Uterus (tissue), 2 donors: ENCODE data around the gene CSGALNACT2.

Source experiments
- CTCF ChIP-seq, 4 experiments: fragments of 200-600 bp in 2 of 4; fragments of 450-650 bp in 2 of 4; sonication (generic) in 2 of 4; IDR thresholded peaks; one replicate each; pipeline ENCODE4 v1.5.1; 2016 to 2019; ENCODE audit warnings: antibody characterized with exemption in 4 of 4, mild to moderate bottlenecking in 2 of 4, moderate library complexity in 1 of 4
- POLR2A ChIP-seq, 2 donors: fragments of 450-650 bp; IDR thresholded peaks; one replicate each; pipeline ENCODE4 v1.6.1; 2016; ENCODE audit warnings: antibody characterized with exemption in 2 of 2, mild to moderate bottlenecking in 1 of 2, moderate library complexity in 1 of 2

DNA sequence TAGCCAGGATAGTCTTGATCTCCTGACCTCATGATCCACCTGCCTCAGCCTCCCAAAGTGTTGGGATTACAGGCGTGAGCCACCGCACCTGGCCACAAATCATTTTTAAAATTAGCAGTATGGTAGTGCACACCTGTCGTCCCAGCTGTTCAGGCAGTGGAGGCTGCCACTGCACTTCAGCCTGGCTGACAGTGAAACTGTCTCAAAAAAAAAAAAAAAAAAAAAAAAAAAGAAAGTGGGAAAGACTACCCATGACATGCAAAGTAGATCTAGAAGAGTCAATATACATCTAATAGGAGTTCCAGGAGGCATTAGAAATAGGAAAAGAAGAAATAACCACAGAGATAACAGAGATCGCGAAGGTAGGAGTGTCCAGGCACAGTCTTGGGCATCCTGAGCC is 3.2 kb downstream of the CSGALNACT2 start:
- no peak for TF ChIP-seq CTCF (IDR thresholded peaks at IDR 0.05)
- TF ChIP-seq POLR2A (IDR thresholded peaks at IDR 0.05) = no peak
